HG03045 (cell line): ENCODE data around the gene SPSB1.

Experiments
- ATAC-seq: cut with Tn5 transposase; IDR thresholded peaks from one replicate; pipeline ENCODE4 v1.9.1; 2021; ENCODE audit warnings: mild to moderate bottlenecking, moderate library complexity; ENCODE audit not compliant: unreplicated experiment

SPSB1 gene

GRCh38 chr1:9317591-9318417 is 25.1 kb downstream of the SPSB1 start:
- no peak for ATAC-seq

- no peak for ATAC-seq
Measured at GRCh38 chr1:9319208-9319788, 26.6 kb downstream of the SPSB1 start.

- no peak for ATAC-seq
Measured at GRCh38 chr1:9319789-9320519, 27.3 kb downstream of the SPSB1 start.

DNA sequence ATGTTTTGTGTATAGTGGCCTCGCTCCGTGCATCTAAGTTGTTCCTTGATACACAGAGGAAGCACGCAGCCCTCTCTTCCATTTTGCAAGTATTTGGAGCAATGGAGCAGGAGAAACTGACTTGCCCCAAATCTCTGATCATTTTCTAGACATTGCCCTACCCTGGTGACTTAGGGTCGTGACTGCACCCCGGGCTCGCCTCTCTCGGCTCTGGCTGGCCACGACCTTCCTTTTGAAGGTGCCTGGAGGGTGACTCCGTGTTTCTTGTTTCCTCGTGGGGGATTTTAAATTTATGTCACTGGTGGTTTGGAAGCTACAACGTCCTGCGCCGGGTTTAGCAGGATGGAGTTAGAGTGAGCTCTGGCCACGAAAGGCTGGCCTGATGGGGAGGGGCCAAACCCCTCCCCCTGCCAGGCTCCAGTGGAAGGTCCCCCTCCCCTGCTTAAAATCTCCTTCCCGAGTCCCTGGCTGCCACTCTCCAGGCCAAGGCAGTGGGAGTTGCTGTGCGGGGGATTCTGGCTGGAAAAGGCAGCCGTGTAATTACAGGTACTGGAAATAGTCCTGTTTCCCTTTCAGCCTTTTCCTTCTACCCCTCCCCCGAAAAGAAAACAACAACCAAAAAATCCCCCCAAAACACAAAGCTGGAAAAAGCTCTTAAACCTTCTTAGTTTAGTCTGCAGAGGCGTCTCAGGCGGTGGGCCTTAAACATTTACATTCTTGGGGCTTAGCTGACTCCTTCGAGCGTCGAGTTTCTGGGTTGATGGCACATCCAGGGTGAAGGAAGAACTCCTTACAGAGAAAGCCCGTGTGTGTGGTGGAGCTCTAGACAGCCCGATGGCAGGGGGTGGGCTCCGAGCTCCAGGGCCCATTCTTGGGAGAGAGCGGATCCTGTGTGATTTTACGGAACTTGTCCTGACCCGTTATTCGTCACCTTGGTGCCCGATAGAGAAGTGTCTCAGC is 28.1 kb downstream of the SPSB1 start:
- no peak for ATAC-seq

DNA sequence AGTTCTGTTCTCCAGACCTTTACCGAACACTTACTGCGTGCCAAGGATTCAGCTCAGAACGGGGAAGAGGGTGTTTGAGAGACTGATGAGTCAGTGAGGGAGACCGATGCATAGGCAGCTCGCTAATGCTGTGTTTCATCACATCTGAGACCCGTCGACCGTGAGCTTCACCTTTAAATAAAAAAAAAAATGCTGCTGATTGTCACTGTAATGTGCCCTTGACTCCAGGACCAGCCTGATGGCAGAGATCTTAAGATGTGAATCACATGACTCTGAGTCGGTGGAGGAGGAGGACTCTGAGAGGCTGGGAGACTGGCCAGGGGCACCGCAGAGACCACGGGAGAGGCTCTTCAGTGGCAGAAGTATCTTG is 28.8 kb downstream of the SPSB1 start:
- no peak for ATAC-seq

DNA sequence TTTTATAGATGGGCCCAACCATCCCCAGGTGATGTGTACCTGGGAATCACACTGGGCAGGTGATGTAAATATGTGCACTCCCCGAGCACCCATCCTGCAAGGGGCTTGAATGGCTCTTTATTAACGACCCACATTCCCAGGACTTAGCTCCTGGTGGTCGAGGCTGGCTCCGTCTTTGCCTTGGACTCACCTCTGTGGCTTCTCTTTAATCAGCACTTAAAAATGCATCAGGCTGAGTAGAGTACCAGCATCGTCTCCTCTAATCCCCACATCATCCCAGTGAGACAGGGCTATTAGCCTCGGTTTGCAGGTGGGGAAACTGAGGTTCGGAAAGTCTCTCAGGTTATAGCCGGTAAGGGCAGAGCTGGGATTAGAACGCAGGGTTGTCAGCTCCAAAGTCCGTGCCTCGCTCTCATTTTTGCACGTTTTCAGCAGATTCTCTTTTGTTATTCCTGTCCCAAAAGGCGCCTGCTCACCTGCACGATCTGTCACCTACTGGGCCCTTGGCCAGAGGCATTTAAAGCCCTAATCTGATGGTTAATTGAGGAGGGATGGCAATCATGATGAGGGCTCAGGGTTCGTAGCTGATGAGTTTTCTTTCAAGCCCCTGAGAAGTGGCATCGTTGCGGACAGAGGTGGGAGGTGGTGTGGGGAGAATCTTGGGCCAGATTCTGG is 29.4 kb downstream of the SPSB1 start:
- no peak for ATAC-seq

GRCh38 chr1:9322661-9323244 is 30.1 kb downstream of the SPSB1 start:
- no peak for ATAC-seq

DNA sequence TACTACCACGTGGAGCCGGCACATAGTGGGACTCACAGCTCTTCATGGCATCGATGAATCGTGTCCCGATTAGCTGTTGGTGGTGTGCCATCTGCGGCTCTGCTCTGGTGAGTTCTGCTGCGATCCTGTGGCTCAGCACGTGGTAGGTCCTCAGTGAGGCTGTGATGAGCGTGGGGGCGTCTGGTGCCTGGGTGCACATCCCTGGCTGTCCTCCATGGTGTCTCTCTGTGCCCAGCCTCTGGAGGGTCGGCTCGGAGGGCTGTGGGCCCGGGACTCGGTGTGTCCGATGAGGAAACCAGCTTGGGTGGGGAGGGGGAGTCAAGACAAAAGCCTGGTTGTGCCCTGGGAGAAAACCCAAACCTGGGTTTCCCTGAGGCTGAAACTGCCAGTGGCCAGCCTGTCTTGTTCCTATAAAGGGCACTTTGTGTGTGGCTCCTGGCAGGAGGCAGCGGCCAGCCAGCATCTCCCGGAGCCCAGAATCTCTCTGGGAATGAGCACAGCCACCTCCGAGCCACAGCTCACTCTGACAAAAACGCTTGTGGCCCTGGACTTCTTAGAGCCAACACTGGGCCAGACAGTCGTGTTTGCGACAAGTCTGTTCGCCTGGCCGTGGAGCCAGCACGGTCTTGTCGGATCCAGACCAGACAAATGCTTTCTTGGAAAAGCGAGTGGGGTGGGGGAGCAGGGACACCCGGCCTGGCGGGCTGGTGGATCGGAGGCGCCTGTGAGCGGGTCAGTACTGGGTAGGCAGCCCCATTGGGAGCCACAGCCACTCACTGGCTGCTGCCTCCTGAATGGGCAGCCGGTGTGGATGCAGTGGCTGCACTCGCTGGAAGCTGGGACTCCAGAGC is 31.8 kb downstream of the SPSB1 start:
- no peak for ATAC-seq

GRCh38 chr1:9326596-9326995 is 33.9 kb downstream of the SPSB1 start:
- no peak for ATAC-seq

DNA sequence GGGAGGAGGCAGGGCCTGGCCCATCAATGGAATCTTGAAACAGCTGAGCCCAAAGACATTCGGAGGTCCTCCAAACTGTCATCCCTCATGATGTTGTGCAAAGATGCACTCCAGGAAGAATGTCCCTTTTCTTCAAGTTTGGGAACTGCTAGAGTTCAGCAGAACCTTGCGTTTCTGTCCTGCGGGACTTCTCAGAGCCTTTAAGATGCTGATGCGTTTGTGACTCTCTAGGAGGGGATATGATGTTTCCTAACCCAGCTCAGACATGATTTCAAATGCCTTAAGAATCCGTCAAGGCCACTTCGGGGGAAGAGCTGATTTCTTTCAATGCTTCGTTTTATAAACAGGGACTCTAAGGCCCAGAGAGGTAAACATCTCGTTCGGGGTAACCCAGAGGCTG is 35.5 kb downstream of the SPSB1 start:
- ATAC-seq, result no peak

DNA sequence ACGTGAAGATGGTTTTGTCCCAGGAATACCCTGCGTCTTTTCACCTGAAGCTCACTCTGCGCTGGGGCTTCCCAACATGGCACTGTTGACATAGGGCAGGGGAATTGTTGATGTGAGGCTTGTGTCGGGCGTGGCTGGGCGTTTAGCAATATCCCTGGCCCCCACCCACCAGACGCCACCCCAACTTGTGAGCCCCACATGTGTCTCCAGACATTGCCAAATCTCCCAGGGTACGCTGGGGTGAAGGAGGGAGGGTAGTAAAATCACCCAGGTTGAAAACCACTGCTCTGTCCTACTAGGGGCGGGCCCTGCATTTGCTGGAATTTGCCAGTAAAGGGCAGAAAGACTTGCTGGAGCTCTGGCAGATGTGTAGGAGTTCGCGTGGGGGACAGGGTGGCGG is 36.0 kb downstream of the SPSB1 start:
- no peak for ATAC-seq

- no peak for ATAC-seq
Measured at GRCh38 chr1:9331016-9331415, 38.3 kb downstream of the SPSB1 start.

- ATAC-seq, result no peak
Measured at GRCh38 chr1:9331558-9332346, 39.1 kb downstream of the SPSB1 start.

DNA sequence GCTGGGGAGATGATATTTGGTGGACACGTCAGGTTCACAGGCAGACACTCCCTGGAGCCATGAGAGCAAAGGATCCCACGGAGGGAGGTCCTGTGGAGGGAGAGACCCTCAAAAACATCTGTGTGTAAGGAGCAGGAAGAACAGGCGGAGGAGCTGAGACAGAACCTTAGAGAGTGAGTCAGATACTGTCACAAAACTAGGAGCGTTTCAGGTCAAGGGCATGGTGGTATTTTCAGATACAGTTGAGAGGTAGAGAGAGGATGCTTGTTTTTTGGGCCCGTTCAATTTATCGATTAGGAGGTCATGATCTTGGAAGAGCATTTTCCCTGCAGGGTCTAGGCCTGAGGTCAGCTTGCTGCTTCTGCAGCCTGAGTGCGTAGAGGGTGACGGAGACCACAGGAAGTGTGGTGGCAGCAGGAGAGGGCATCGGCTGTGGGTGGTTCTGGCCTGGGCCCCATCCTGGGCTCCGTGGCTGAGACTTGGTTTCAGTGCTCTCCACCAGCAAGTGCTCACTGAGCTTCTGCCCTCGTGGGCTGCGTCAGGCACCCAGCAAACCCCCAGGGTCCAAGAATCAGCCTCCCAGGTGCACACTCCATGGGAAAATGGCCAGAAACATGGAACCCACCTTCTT is 39.9 kb downstream of the SPSB1 start:
- ATAC-seq, result no peak

DNA sequence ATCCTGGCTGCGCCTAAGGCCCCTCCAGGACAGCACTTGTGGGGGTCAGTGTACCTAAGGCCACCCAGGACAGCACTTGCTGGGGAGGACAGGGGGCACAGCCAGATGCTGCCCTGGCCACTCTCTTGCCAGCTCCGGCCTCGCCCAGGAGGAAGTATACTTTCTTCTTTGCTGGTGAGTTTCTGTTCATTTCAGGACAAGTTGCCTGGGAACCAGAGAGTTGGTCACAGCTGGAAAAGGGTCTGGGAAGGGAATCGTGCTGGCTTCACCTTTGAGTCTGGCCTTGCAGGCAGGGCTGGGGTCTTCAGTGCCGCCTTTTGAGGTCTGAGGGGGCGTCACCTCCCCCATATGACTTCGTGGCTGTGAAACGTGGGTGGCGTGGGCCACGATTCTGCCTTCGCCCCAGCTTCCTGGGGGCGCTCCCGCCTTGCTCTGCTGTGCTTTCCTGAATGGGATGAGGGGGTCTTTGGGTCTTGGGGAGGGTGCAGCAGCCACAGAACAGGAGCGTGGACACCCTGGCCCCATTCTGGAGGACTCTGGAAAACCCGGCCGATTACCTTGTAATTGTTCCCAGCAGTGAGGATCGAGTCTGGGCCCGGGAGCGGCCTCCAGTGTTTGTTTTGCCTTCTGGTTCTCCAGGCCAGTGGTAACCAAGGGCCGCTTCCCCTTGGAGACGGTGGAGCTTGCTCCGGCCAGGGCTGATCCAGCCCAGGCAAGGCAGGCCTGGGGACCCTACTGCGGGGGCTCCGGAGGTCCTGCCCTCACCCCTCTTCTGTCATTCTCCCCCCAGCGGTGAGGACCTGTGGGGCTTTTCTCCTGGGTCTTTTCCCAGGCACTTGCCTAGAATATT is 45.9 kb downstream of the SPSB1 start:
- ATAC-seq, result no peak

DNA sequence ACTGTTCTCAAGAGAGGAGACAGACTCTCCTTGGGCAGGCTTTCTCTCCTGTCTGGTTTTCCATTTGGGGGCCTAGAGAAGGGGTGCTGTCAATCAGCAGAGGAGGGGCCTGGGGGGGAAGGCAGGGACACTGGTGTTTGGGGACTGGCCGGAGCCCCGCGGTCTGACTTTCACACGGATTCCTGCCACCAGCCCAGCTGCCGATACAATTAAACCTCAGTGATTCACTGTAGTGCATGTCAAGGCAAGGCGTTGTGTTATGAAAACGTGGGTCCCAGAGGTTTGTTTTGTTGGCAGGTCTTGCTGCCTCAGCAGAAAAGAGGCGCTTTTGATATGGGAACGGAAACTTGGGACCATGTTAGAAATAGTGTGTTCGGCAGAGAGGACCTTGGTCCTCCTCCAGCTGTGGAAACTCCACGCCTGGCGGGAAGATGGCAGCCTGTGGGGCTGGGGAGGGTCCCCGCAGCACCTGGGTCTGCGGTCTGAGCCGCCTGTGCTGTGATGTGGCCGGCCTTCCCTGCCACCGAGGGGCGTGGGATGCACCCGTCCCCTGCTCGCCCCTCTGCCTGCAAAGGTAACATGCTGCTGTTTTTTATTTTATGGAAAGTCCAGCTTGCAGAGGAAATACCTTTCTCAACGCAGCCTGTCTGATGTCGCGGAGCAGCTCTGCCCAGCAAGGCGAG is 47.6 kb downstream of the SPSB1 start:
- ATAC-seq, result no peak
